SU-DHL-6 (cell line): ENCODE measurements around the gene CTNNAL1.

Source experiments
- H2AFZ ChIP-seq: fragments of 200-600 bp; sonication (generic); 2 replicates; pipeline ENCODE4 v1.6.1; 2014; ENCODE audit warnings: low read depth, mild to moderate bottlenecking, moderate library complexity, mixed read lengths, antibody characterized with exemption, low read length; ENCODE audit not compliant: severe bottlenecking
- H3F3A ChIP-seq: fragments of 200-600 bp; shearing (Covaris generic); 2 replicates; pipeline ENCODE4 v1.6.0; 2016; ENCODE audit warnings: antibody characterized with exemption, mild to moderate bottlenecking; ENCODE audit not compliant: insufficient read depth
- H3K27ac ChIP-seq: fragments of 200-600 bp; sonication (generic); 2 replicates; pipeline ENCODE4 v1.5.1; 2016; ENCODE audit warnings: low read depth, mild to moderate bottlenecking, low read length, moderate library complexity, mixed read lengths
- H3K27me3 ChIP-seq: fragments of 200-600 bp; sonication (generic), shearing (Covaris generic); 2 replicates; pipeline ENCODE4 v1.6.0; 2014; ENCODE audit warnings: mild to moderate bottlenecking, low read length
- H3K36me3 ChIP-seq: fragments of 200-600 bp; sonication (generic); 2 replicates; pipeline ENCODE4 v1.6.1; 2014; ENCODE audit warnings: mild to moderate bottlenecking, low read length, mixed read lengths
- H3K4me2 ChIP-seq: fragments of 300-600, 200-600 bp; shearing (Covaris generic), sonication (generic); 2 replicates; pipeline ENCODE4 v1.6.0; 2014; ENCODE audit warnings: low read length, low read depth, mild to moderate bottlenecking; ENCODE audit not compliant: poor library complexity, severe bottlenecking
- H3K4me3 ChIP-seq: fragments of 200-600 bp; sonication (generic); 2 replicates; pipeline ENCODE4 v1.5.1; 2014; ENCODE audit warnings: antibody characterized with exemption, low read length, mild to moderate bottlenecking, mixed read lengths; ENCODE audit not compliant: insufficient read depth, poor library complexity, severe bottlenecking
- H3K79me2 ChIP-seq: fragments of 200-600 bp; sonication (generic); 2 replicates; pipeline ENCODE4 v1.6.1; 2014; ENCODE audit warnings: mild to moderate bottlenecking, low read length, moderate library complexity; ENCODE audit not compliant: insufficient read depth
- H3K9ac ChIP-seq: fragments of 200-600 bp; sonication (generic); 2 replicates; pipeline ENCODE4 v1.7.0; 2014; ENCODE audit warnings: mild to moderate bottlenecking, low read length
- H3K9me2 ChIP-seq: fragments of 200-600 bp; sonication (generic); replicated peaks from 2 replicates; pipeline ENCODE4 v1.6.1; 2014; ENCODE audit warnings: low read length; ENCODE audit not compliant: insufficient read depth
- H3K9me3 ChIP-seq: fragments of 200-600 bp; sonication (generic); 2 replicates; pipeline ENCODE4 v1.6.1; 2014; ENCODE audit warnings: low read length, mixed read lengths; ENCODE audit not compliant: insufficient read depth
- H4K20me1 ChIP-seq: fragments of 200-600 bp; sonication (generic); 2 replicates; pipeline ENCODE4 v1.6.1; 2014; ENCODE audit warnings: low read depth, mild to moderate bottlenecking, antibody characterized with exemption, low read length, moderate library complexity, mixed read lengths
- EZH2phosphoT487 ChIP-seq: fragments of 200-600 bp; sonication (generic), shearing (Covaris generic); conservative IDR thresholded peaks from 2 replicates; pipeline ENCODE4 v1.6.1; 2018; ENCODE audit warnings: mild to moderate bottlenecking, antibody characterized with exemption, low read length, moderate library complexity, mixed read lengths
- TF ChIP-seq, protein P1 (sequence below): fragments of 200-600 bp; sonication (generic); IDR thresholded peaks from one replicate; pipeline ENCODE4 v1.5.1; 2017; ENCODE audit warnings: antibody characterized with exemption, mild to moderate bottlenecking, low read length, moderate library complexity; ENCODE audit not compliant: insufficient read depth, poor library complexity, severe bottlenecking

The CTNNAL1 gene

DNA sequence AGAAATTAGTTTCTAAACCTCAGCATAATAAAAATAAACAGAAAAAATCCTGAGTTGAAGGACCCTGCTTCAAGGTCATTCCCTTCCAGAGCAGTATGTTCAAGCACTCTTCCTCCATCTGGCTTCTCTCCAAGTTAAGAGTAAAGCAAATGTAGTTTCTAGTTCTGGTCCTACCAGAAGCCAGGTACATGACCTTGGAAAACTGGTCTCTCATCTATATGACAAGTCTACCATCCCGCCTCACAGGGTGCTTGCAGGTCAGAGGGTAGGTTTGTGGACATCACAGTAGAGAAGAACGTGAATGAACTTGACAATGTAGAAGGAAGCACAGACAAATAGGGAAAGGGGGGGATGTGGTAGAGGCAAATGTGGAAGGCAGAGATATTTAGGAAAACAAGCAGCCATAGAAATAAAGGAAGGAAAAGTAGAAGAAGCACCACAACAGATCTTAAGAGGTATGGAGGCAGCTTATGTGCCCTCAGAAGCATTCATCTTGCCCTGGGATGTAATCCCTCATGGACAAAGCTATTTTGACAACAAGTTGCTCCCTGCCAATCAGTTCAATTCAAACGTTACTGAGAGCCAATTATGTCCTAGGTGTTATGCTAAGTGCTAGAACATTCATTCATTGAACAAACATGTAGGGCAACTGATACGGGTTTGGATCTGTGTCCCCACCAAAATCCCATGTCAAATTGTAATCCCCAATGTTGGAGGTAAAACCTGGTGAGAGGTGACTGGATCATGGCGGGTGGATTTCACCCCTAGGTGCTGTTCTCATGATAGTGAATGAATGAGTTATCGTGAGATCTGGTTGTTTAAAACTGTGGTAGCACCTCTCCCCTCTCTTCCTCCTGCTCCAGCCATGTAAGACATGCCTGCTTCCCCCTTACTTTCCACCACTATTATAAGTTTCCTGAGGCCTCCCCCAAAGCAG lies 23.7 kb upstream of the CTNNAL1 start:
- H3K9ac ChIP-seq: no peak overlapping the region
- no peaks in the 10 kb centered on the region for H3K27me3 ChIP-seq
- no peak overlapping the region for H3K4me2 ChIP-seq
- no peak for TF ChIP-seq EZH2phosphoT487
- TF ChIP-seq, protein P1, sequence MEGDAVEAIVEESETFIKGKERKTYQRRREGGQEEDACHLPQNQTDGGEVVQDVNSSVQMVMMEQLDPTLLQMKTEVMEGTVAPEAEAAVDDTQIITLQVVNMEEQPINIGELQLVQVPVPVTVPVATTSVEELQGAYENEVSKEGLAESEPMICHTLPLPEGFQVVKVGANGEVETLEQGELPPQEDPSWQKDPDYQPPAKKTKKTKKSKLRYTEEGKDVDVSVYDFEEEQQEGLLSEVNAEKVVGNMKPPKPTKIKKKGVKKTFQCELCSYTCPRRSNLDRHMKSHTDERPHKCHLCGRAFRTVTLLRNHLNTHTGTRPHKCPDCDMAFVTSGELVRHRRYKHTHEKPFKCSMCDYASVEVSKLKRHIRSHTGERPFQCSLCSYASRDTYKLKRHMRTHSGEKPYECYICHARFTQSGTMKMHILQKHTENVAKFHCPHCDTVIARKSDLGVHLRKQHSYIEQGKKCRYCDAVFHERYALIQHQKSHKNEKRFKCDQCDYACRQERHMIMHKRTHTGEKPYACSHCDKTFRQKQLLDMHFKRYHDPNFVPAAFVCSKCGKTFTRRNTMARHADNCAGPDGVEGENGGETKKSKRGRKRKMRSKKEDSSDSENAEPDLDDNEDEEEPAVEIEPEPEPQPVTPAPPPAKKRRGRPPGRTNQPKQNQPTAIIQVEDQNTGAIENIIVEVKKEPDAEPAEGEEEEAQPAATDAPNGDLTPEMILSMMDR: no peak
- no peak overlapping the region for H2AFZ ChIP-seq
- H3K27ac ChIP-seq: no peak overlapping the region
- no peaks in the 10 kb centered on the region for H3K9me3 ChIP-seq
- H3F3A ChIP-seq: no peaks in the 10 kb centered on the region
- no peaks in the 10 kb centered on the region for H3K79me2 ChIP-seq
- H4K20me1 ChIP-seq: no peaks in the 10 kb centered on the region
- no peak overlapping the region for H3K4me3 ChIP-seq
- H3K36me3 ChIP-seq: peaks cover 17% of the 10 kb centered on the region; the same call in 1 of the 2 replicates
- no peaks in the 10 kb centered on the region for H3K9me2 ChIP-seq

DNA sequence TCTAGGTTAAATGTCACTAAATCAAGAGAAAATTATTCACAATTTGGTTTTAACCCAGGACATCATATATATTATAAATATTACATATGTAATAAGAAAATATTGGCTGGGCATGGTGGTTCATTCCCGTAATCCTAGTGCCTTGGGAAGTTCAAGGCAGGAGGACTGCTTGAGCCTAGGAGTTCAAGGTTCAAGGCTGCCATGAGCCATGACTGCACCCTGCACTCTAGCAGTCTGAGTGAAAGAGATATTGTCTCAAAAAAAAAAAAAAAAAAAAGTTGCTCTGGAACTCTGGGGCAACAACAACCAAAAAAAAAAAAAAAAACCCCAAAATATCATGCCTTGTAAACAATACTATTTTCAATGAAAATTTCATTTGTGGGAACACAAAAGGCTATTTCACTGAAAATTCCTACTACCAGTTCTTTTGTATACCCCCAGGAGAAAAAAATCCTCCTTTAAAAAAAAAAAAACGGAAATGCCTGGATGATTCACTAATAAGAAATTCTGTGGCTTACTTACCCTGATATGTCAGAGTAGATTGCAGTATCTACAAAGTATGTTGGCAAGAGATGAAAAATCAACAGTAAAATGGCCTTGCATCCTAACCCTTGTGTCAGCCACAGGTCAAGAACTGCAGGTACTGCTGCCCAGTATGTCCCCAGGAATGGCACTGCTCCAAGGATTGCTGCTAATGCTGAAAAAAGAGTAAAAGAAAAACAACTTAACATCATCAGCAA lies 22.6 kb upstream of the CTNNAL1 start:
- Histone ChIP-seq H4K20me1 (no peaks in the 10 kb centered on the region), H3K9me3 (no peaks in the 10 kb centered on the region), H3K27ac (no peak overlapping the region), H3F3A (no peaks in the 10 kb centered on the region), H3K4me3 (no peak overlapping the region), H3K4me2 (no peak overlapping the region), H3K9me2 (no peaks in the 10 kb centered on the region), H3K9ac (no peak overlapping the region), H2AFZ (no peak overlapping the region), H3K36me3 (peaks cover 20% of the 10 kb centered on the region; the same call in 1 of the 2 replicates), H3K79me2 (no peaks in the 10 kb centered on the region), H3K27me3 (no peaks in the 10 kb centered on the region)
- TF ChIP-seq, protein P1: no peak
- TF ChIP-seq EZH2phosphoT487: no peak

DNA sequence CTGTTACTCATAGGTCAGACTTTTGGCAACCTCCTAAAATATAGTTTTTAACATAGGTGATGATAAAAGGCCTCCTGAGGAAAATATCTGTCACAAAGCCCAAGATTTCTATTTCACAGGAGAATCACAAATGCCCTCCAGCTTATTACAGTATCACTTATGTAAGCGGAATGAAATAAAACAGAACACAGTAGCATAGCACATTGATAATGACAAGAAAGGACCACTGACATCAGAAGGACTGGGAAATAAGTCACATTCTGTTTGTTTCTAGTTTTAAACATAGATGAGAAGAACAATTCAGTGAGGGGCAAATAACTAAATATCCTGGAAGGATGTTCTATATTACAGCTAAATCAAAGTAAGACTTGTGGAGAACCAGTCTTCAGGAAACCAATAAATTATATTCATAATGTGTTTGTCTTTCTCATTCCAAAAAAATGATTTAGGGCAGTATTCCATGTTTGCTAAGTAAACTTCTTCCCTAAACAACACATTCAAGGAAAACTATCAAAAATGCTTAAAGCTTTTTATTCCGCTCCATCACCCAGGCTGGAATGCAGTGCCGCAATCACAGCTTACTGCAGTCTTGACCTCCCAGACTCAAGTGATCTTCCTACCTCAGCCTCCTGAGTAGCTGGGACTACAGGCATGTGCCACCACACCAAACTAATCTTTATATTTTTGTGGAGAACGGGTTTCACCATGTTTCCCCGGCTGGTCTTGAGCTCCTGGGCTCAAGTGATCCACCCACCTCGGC lies 20.8 kb upstream of the CTNNAL1 start:
- peaks cover 27% of the 10 kb centered on the region; the same call in 1 of the 2 replicates for H3K36me3 ChIP-seq

More for the DNA sequence above, 20.8 kb upstream of the CTNNAL1 start:
- Histone ChIP-seq H3K79me2 (no peaks in the 10 kb centered on the region), H4K20me1 (no peaks in the 10 kb centered on the region), H3K27me3 (no peaks in the 10 kb centered on the region), H3K9me2 (no peaks in the 10 kb centered on the region), H3K27ac (no peak overlapping the region), H3K9ac (no peak overlapping the region), H3K9me3 (no peaks in the 10 kb centered on the region), H3K4me3 (no peak overlapping the region), H2AFZ (no peak overlapping the region), H3K4me2 (no peak overlapping the region), H3F3A (no peaks in the 10 kb centered on the region)
- TF ChIP-seq, protein P1: no peak
- TF ChIP-seq EZH2phosphoT487: no peak
